Activated T-helper 1 cell treated with anti-CD3 and anti-CD28 coated beads, Interleukin-2, amount 50 U/mL, for 16 hours (primary cell): ENCODE results near the gene CNR1.

Source experiments
- DNase-seq, 2 donors: peaks; one replicate each; pipeline ENCODE4 v3.0.0-alpha.2; 2020; ENCODE audit warnings: low read depth in 1 of 2, low spot score in 1 of 2

The CNR1 gene

GRCh38 chr6:88144637-88145297 lies 21.4 kb downstream of the CNR1 start:
- no peak for DNase-seq

GRCh38 chr6:88143421-88144157 lies 22.6 kb downstream of the CNR1 start:
- no peak for DNase-seq

- no peak for DNase-seq
These were observed 23.9 kb downstream of the CNR1 start for GRCh38 chr6:88142297-88142668.

- no peak for DNase-seq
These were observed 24.4 kb downstream of the CNR1 start for GRCh38 chr6:88141561-88142296.

GRCh38 chr6:88137915-88138314 lies 28.2 kb downstream of the CNR1 start:
- DNase-seq, result no peak

- no peak for DNase-seq
These were observed 30.5 kb downstream of the CNR1 start for GRCh38 chr6:88135578-88136114.

- no peak for DNase-seq
These were observed 31.6 kb downstream of the CNR1 start for GRCh38 chr6:88134575-88134974.

GRCh38 chr6:88133718-88134117 lies 32.4 kb downstream of the CNR1 start:
- DNase-seq, result no peak

- no peak for DNase-seq
These were observed 41.1 kb downstream of the CNR1 start for GRCh38 chr6:88124925-88125557.

GRCh38 chr6:88120635-88121034 lies 45.5 kb downstream of the CNR1 start:
- no peak for DNase-seq

- no peak for DNase-seq
These were observed 46.4 kb downstream of the CNR1 start for GRCh38 chr6:88119769-88120168.

GRCh38 chr6:88116276-88116675 lies 49.9 kb downstream of the CNR1 start:
- no peak for DNase-seq

GRCh38 chr6:88115307-88115706 lies 50.8 kb downstream of the CNR1 start:
- DNase-seq, result no peak

- DNase-seq, result no peak
These were observed 51.3 kb downstream of the CNR1 start for GRCh38 chr6:88114838-88115237.

GRCh38 chr6:88111991-88112390 lies 54.2 kb downstream of the CNR1 start:
- DNase-seq, result no peak

- no peak for DNase-seq
These were observed 58.9 kb downstream of the CNR1 start for GRCh38 chr6:88107241-88107640.

GRCh38 chr6:88105741-88106340 lies 60.3 kb downstream of the CNR1 start:
- no peak for DNase-seq
